ENCODE data around the gene EFHC1. TPM values are rescaled to one million over a fixed set of nuclear protein-coding genes. Genes with fewer than 3 reads are reported as not detected.

EFHC1 gene
- total RNA-seq, 1 experiment from 2014 or later: 12.4 TPM

- no TSS peak for BruUV-seq (replicated peaks)
- H3K4me1 ChIP-seq (ENCODE audit: control insufficient read depth in 1 of 2, insufficient read depth in 2 of 2, low read length in 2 of 2): peaks cover 7 to 33% of the 10 kb centered on the region in 2 experiments; a peak in 3 of 4 replicates
- H3K79me2 ChIP-seq (ENCODE audit: insufficient read depth, low read length): peaks cover 31% of the 10 kb centered on the region
- no peak overlapping the region for H3K4me3 ChIP-seq (replicated peaks in 1 of 2; ENCODE audit: low read depth in 1 of 2, low read length in 2 of 2)
- H3K36me3 ChIP-seq (ENCODE audit: control insufficient read depth in 1 of 2, insufficient read depth in 2 of 2, low read length in 2 of 2): no peaks in the 10 kb centered on the region
- H3K9me2 ChIP-seq (ENCODE audit: insufficient read depth): no peaks in the 10 kb centered on the region
- H3K27ac ChIP-seq (ENCODE audit: low read depth, low read length): no peak overlapping the region
- TF ChIP-seq MAX (IDR thresholded peaks at IDR 0.05) (no peak), YY1 (IDR thresholded peaks at IDR 0.05; ENCODE audit: extremely low read depth, insufficient replicate concordance, low read depth, low read length) (no peak)
- ATAC-seq: no peak
- H3K27me3 ChIP-seq (ENCODE audit: insufficient read depth, low read length): no peaks in the 10 kb centered on the region
- H3K4me2 ChIP-seq (ENCODE audit: low read length): no peak overlapping the region
- ChIA-PET POLR2A (no interaction called here), CTCF (no interaction called here), RAD21 (ENCODE audit: low non-redundant PET in 1 of 2, low total read pairs in 2 of 2, uncharacterized antibody in 2 of 2, unreplicated experiment in 2 of 2) (no interaction called here)
- H3K9ac ChIP-seq (ENCODE audit: low read length): no peak overlapping the region
- DNase-seq (ENCODE audit: low read depth, low spot score): no peak
- intact Hi-C loops (cut with micrococcal nuclease): no loop called here
- no peak overlapping the region for H2AFZ ChIP-seq (ENCODE audit: low read depth, low read length, poor library complexity, severe bottlenecking)
- no peaks in the 10 kb centered on the region for H4K20me1 ChIP-seq (ENCODE audit: insufficient read depth)
- no peaks in the 10 kb centered on the region for H3K9me3 ChIP-seq (ENCODE audit: control insufficient read depth in 1 of 2, insufficient read depth in 1 of 2, low read depth in 1 of 2, low read length in 2 of 2)
Measured at GRCh38 chr6:52540286-52540902, 120.3 kb downstream of the EFHC1 start.

- no peak overlapping the region for H3K9ac ChIP-seq (ENCODE audit: low read length)
- no TSS peak for BruUV-seq (replicated peaks)
- POLR2A ChIA-PET: no interaction called here
- H4K20me1 ChIP-seq (ENCODE audit: insufficient read depth): no peaks in the 10 kb centered on the region
- H3K4me2 ChIP-seq (ENCODE audit: low read length): no peak overlapping the region
- H3K36me3 ChIP-seq (ENCODE audit: control insufficient read depth in 1 of 2, insufficient read depth in 2 of 2, low read length in 2 of 2): no peaks in the 10 kb centered on the region
- no peak overlapping the region for H3K27ac ChIP-seq (ENCODE audit: low read depth, low read length)
- H3K79me2 ChIP-seq (ENCODE audit: insufficient read depth, low read length): peaks cover 38% of the 10 kb centered on the region
- ATAC-seq (no peak), DNase-seq (ENCODE audit: low read depth, low spot score) (no peak)
- TF ChIP-seq EGR1 (IDR thresholded peaks at IDR 0.05; ENCODE audit: low read depth): no peak
- TF ChIP-seq MAX (IDR thresholded peaks at IDR 0.05): no peak
- no peak for TF ChIP-seq POLR2AphosphoS5 (IDR thresholded peaks at IDR 0.05; ENCODE audit: low read depth, low read length)
- TF ChIP-seq ZNF274 (IDR thresholded peaks at IDR 0.05; ENCODE audit: low read depth, low read length): no peak
- no peak for TF ChIP-seq EZH2phosphoT487 (IDR thresholded peaks at IDR 0.05; ENCODE audit: borderline replicate concordance)
- TF ChIP-seq CBX3 (IDR thresholded peaks at IDR 0.05; ENCODE audit: low read depth): no peak
- no peak for TF ChIP-seq JUND (IDR thresholded peaks at IDR 0.05)
- no peaks in the 10 kb centered on the region for H3K9me3 ChIP-seq (ENCODE audit: control insufficient read depth in 1 of 2, insufficient read depth in 1 of 2, low read depth in 1 of 2, low read length in 2 of 2)
- H3K9me2 ChIP-seq (ENCODE audit: insufficient read depth): no peaks in the 10 kb centered on the region
- RAD21 ChIA-PET (ENCODE audit: low non-redundant PET in 1 of 2, low total read pairs in 2 of 2, uncharacterized antibody in 2 of 2, unreplicated experiment in 2 of 2): no interaction called here
- CTCF ChIA-PET: no interaction called here
- intact Hi-C loops (cut with micrococcal nuclease): no loop called here
- no peak overlapping the region for H2AFZ ChIP-seq (ENCODE audit: low read depth, low read length, poor library complexity, severe bottlenecking)
- H3K4me3 ChIP-seq (replicated peaks in 1 of 2; ENCODE audit: low read depth in 1 of 2, low read length in 2 of 2): no peak overlapping the region
- no peaks in the 10 kb centered on the region for H3K27me3 ChIP-seq (ENCODE audit: insufficient read depth, low read length)
- H3K4me1 ChIP-seq (ENCODE audit: control insufficient read depth in 1 of 2, insufficient read depth in 2 of 2, low read length in 2 of 2): peaks cover 7 to 36% of the 10 kb centered on the region in 2 experiments; a peak in 3 of 4 replicates
Measured at GRCh38 chr6:52541135-52541534, 121.0 kb downstream of the EFHC1 start.

Data from HCT116 (cell line).